H1 (cell line): Measurements from ENCODE around the gene PSMB3. TPM values are rescaled to one million over a fixed set of nuclear protein-coding genes. Genes with fewer than 3 reads are reported as not detected.

Experiments
- KDM1A ChIP-seq: fragments of 200-600, 300-600 bp; sonication (generic); IDR thresholded peaks from 2 replicates; pipeline ENCODE4 v1.7.1; 2016; ENCODE audit warnings: mild to moderate bottlenecking, low read length, borderline replicate concordance
- POLR2AphosphoS5 ChIP-seq: IDR thresholded peaks from 2 replicates; pipeline ENCODE4 v1.6.1; 2011; ENCODE audit warnings: low read depth, low read length
- TCF12 ChIP-seq: IDR thresholded peaks from 2 replicates; pipeline ENCODE4 v1.6.1; 2011; ENCODE audit warnings: low read depth, mild to moderate bottlenecking, low read length
- polyA plus RNA-seq, 7 experiments: library from polyadenylated mRNA; depleted of rRNA in 3 of 7; stranded (reverse) in 5 of 7; unstranded in 2 of 7; fragments of >200 nt in 5 of 7; fragments of 200-250 nt in 2 of 7; gene quantifications; 1 replicate in 5 of 7; 2 replicates in 1 of 7; 4 replicates in 1 of 7; pipeline versions ENCODE4 v1.2.1 to v1.2.3, GENCODE V29; 2011 to 2013; ENCODE audit warnings: missing spikeins in 2 of 7, mixed read lengths in 2 of 7
- total RNA-seq: library from RNA; stranded (reverse); fragmentation: NEBNext Ultra II Directional; extraction: Animal tissue kit (Norgen Biotek cat#: 25700); gene quantifications from 2 replicates; pipeline ENCODE4 v1.2.1, GENCODE V29; 2021

Gene PSMB3
- total and polyA plus RNA-seq, 2 of the 8 experiments (the other 6 are each of a cell fraction or from before 2014, with no cell fraction given), result 291 to 914 TPM

GRCh38 chr17:38751808-38752307 lies 683 bp upstream of the PSMB3 start (continued):
- TF ChIP-seq TCF12 (no peak), KDM1A (no peak), POLR2AphosphoS5 (no peak; the same call in 1 of the 2 replicates)
